HEK293 (cell line): Measurements from ENCODE around the gene RCL1.

ENCODE experiments used
- CTCF ChIA-PET: fragments of 350-600 bp; formaldehyde crosslinking; extraction: SDS; loops from one replicate; lab custom pipeline; 2021; ENCODE audit warnings: antibody characterized with exemption; lab: Yijun Ruan, JAX
- POLR2A ChIA-PET: fragments of 300-600 bp; formaldehyde crosslinking; extraction: SDS; loops from one replicate; lab custom pipeline; 2020; ENCODE audit warnings: antibody characterized with exemption, inconsistent platforms; lab: Yijun Ruan, JAX
- H3K27ac ChIP-seq: fragments of 200-500 bp; sonication (Bioruptor generic); 2 replicates; pipeline ENCODE4 v1.5.1; 2014; ENCODE audit warnings: low read depth, low read length, control low read depth, inconsistent platforms; ENCODE audit errors: extremely low read depth
- H3K36me3 ChIP-seq, 2 experiments: fragments of 200-500 bp in 1 of 2; sonication (Bioruptor generic) in 1 of 2; 1 replicate in 1 of 2; 2 replicates in 1 of 2; pipeline ENCODE4 v1.5.1; 2014 to 2017; ENCODE audit warnings: inconsistent platforms in 2 of 2, low read length in 2 of 2; ENCODE audit not compliant: control insufficient read depth in 2 of 2, insufficient read depth in 1 of 2
- H3K4me1 ChIP-seq: fragments of 200-500 bp; sonication (Bioruptor generic); 2 replicates; pipeline ENCODE4 v1.5.1; 2014; ENCODE audit warnings: mild to moderate bottlenecking, low read length, inconsistent platforms; ENCODE audit not compliant: control insufficient read depth, insufficient read depth
- H3K4me3 ChIP-seq: 2 replicates; pipeline ENCODE4 v1.5.1; 2011; ENCODE audit warnings: low read depth, mild to moderate bottlenecking, control low read depth, low read length, moderate library complexity
- H3K9me3 ChIP-seq: fragments of 200-500 bp; sonication (Bioruptor generic); 2 replicates; pipeline ENCODE4 v1.5.1; 2014; ENCODE audit warnings: low read depth, low read length, inconsistent platforms; ENCODE audit not compliant: control insufficient read depth, insufficient read depth
- GLIS1 ChIP-seq: fragments of 450-650 bp; formaldehyde crosslinking; IDR thresholded peaks from 2 replicates; pipeline ENCODE4 v1.5.1; 2016; ENCODE audit warnings: missing biosample characterization, missing genetic modification characterization
- KLF9 ChIP-seq: fragments of 450-650 bp; formaldehyde crosslinking; IDR thresholded peaks from 2 replicates; pipeline ENCODE4 v1.5.1; 2016; ENCODE audit warnings: missing biosample characterization, missing genetic modification characterization, low read depth
- PRDM2 ChIP-seq: fragments of 450-650 bp; formaldehyde crosslinking; IDR thresholded peaks from 2 replicates; pipeline ENCODE4 v1.5.1; 2016; ENCODE audit warnings: missing biosample characterization, missing genetic modification characterization, borderline replicate concordance
- RBAK ChIP-seq: fragments of 450-650 bp; formaldehyde crosslinking; IDR thresholded peaks from 2 replicates; pipeline ENCODE4 v1.5.1; 2016; ENCODE audit warnings: missing biosample characterization, missing genetic modification characterization
- ZNF280D ChIP-seq: fragments of 450-650 bp; formaldehyde crosslinking; IDR thresholded peaks from 2 replicates; pipeline ENCODE4 v1.5.1; 2016; ENCODE audit warnings: missing biosample characterization, missing genetic modification characterization
- ZNF302 ChIP-seq: fragments of 450-650 bp; formaldehyde crosslinking; IDR thresholded peaks from 2 replicates; pipeline ENCODE4 v1.5.1; 2016; ENCODE audit warnings: missing biosample characterization, missing genetic modification characterization, low read depth
- ZNF398 ChIP-seq: fragments of 450-650 bp; formaldehyde crosslinking; IDR thresholded peaks from 2 replicates; pipeline ENCODE4 v1.5.1; 2017; ENCODE audit warnings: missing biosample characterization, missing genetic modification characterization
- ZNF473 ChIP-seq: fragments of 450-650 bp; formaldehyde crosslinking; IDR thresholded peaks from 2 replicates; pipeline ENCODE4 v1.5.1; 2017; ENCODE audit warnings: missing biosample characterization, missing genetic modification characterization
- ZNF623 ChIP-seq: fragments of 450-650 bp; formaldehyde crosslinking; IDR thresholded peaks from 2 replicates; pipeline ENCODE4 v1.5.1; 2016; ENCODE audit warnings: missing biosample characterization, missing genetic modification characterization
- ZNF626 ChIP-seq: fragments of 450-650 bp; sonication (Bioruptor Pico); formaldehyde crosslinking; IDR thresholded peaks from 2 replicates; pipeline ENCODE4 v1.5.1; 2018; ENCODE audit warnings: missing biosample characterization, missing genetic modification characterization, inconsistent platforms
- ZNF654 ChIP-seq: fragments of 450-650 bp; formaldehyde crosslinking; IDR thresholded peaks from 2 replicates; pipeline ENCODE4 v1.5.1; 2016; ENCODE audit warnings: low read depth, missing biosample characterization, missing genetic modification characterization
- ZNF777 ChIP-seq: fragments of 450-650 bp; formaldehyde crosslinking; IDR thresholded peaks from 2 replicates; pipeline ENCODE4 v1.5.1; 2017; ENCODE audit warnings: missing biosample characterization, missing genetic modification characterization, borderline replicate concordance
- ZNF791 ChIP-seq: fragments of 450-650 bp; formaldehyde crosslinking; IDR thresholded peaks from 2 replicates; pipeline ENCODE4 v1.5.1; 2016; ENCODE audit warnings: missing biosample characterization, missing genetic modification characterization
- ZSCAN23 ChIP-seq: fragments of 450-650 bp; formaldehyde crosslinking; IDR thresholded peaks from 2 replicates; pipeline ENCODE4 v1.5.1; 2016; ENCODE audit warnings: missing biosample characterization, missing genetic modification characterization
- TF ChIP-seq, protein P1 (sequence below): fragments of 450-650 bp; formaldehyde crosslinking; IDR thresholded peaks from 2 replicates; pipeline ENCODE4 v1.5.1; 2016; ENCODE audit warnings: missing biosample characterization, missing genetic modification characterization
- TF ChIP-seq, protein P2 (sequence below): fragments of 450-650 bp; IDR thresholded peaks from 2 replicates; pipeline ENCODE4 v1.5.1; 2018; ENCODE audit warnings: missing biosample characterization, mild to moderate bottlenecking, missing genetic modification characterization
- TF ChIP-seq, protein P3 (sequence below): fragments of 450-650 bp; formaldehyde crosslinking; IDR thresholded peaks from 2 replicates; pipeline ENCODE4 v1.5.1; 2016; ENCODE audit warnings: missing biosample characterization, missing genetic modification characterization

RCL1 gene

DNA sequence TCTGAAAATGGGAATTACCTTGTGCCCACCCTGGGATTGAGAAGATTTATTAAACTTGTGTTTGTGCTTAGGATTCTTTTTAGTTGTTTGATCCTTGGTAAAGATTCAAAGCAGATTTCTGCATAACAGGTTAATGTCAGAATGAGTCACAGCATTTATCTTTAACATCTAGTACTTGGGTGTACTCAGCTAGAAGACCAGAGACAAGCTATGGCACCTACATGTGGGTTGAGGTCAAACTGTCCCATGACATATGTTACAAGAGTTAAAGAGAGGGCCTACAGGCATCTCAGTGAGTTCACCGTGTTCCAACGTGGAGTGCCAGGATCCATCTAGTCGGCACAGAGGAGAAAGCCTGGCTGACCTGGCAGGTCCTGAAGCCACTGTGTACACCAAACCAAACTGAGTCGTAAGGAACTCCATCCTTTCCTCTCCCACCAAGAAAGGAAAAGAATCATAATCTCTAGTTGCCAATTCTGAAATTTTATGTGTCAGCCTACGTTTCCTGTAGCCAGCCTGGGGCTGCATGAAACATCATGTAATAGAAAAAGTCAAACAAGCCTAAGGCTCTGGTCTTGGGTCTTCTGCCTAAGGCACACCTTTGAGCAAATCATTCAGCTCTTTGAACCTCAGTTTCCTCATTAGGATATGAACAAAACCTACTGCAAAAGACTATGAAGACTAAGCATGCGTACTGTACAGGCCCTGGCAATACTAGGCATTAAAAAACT is 73.7 kb downstream of the RCL1 start:
- Histone ChIP-seq H3K4me1 (no peaks in the 10 kb centered on the region), H3K36me3 (peaks cover 0 to 9% of the 10 kb centered on the region in 2 experiments; a peak in 2 of 3 replicates), H3K9me3 (no peaks in the 10 kb centered on the region), H3K4me3 (no peak overlapping the region), H3K27ac (no peak overlapping the region)
- ChIA-PET POLR2A (interaction anchor here (1.4 kb wide), 1 partner anchor 118 kb away, joined by 6 read pairs; the partner anchor contains the start of gene JAK2), CTCF (interaction anchor here (0.5 kb wide), 1 partner anchor 147 kb away, joined by 3 read pairs; no protein-coding TSS in a partner anchor)
- TF ChIP-seq ZNF398 (tag by site-specific recombination) (no peak), GLIS1 (tag by site-specific recombination) (no peak), KLF9 (no peak), ZNF654 (tag by site-specific recombination) (no peak), ZNF473 (no peak), ZNF302 (tag by site-specific recombination) (no peak), ZNF280D (tag by site-specific recombination) (no peak), PRDM2 (tag by site-specific recombination) (no peak), ZNF777 (no peak), ZNF791 (tag by site-specific recombination) (no peak), ZNF623 (tag by site-specific recombination) (no peak), ZSCAN23 (no peak), ZNF626 (tag by site-specific recombination) (no peak), RBAK (no peak)
- TF ChIP-seq, protein P1, sequence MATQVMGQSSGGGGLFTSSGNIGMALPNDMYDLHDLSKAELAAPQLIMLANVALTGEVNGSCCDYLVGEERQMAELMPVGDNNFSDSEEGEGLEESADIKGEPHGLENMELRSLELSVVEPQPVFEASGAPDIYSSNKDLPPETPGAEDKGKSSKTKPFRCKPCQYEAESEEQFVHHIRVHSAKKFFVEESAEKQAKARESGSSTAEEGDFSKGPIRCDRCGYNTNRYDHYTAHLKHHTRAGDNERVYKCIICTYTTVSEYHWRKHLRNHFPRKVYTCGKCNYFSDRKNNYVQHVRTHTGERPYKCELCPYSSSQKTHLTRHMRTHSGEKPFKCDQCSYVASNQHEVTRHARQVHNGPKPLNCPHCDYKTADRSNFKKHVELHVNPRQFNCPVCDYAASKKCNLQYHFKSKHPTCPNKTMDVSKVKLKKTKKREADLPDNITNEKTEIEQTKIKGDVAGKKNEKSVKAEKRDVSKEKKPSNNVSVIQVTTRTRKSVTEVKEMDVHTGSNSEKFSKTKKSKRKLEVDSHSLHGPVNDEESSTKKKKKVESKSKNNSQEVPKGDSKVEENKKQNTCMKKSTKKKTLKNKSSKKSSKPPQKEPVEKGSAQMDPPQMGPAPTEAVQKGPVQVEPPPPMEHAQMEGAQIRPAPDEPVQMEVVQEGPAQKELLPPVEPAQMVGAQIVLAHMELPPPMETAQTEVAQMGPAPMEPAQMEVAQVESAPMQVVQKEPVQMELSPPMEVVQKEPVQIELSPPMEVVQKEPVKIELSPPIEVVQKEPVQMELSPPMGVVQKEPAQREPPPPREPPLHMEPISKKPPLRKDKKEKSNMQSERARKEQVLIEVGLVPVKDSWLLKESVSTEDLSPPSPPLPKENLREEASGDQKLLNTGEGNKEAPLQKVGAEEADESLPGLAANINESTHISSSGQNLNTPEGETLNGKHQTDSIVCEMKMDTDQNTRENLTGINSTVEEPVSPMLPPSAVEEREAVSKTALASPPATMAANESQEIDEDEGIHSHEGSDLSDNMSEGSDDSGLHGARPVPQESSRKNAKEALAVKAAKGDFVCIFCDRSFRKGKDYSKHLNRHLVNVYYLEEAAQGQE = no peak
- TF ChIP-seq, protein P2, sequence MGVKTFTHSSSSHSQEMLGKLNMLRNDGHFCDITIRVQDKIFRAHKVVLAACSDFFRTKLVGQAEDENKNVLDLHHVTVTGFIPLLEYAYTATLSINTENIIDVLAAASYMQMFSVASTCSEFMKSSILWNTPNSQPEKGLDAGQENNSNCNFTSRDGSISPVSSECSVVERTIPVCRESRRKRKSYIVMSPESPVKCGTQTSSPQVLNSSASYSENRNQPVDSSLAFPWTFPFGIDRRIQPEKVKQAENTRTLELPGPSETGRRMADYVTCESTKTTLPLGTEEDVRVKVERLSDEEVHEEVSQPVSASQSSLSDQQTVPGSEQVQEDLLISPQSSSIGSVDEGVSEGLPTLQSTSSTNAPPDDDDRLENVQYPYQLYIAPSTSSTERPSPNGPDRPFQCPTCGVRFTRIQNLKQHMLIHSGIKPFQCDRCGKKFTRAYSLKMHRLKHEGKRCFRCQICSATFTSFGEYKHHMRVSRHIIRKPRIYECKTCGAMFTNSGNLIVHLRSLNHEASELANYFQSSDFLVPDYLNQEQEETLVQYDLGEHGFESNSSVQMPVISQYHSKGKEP (tag by site-specific recombination) = no peak
- TF ChIP-seq, protein P3, sequence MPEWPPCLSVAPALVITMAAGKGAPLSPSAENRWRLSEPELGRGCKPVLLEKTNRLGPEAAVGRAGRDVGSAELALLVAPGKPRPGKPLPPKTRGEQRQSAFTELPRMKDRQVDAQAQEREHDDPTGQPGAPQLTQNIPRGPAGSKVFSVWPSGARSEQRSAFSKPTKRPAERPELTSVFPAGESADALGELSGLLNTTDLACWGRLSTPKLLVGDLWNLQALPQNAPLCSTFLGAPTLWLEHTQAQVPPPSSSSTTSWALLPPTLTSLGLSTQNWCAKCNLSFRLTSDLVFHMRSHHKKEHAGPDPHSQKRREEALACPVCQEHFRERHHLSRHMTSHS (tag by site-specific recombination) = no peak
